GM12878 (cell line): ENCODE results near the gene NFASC. TPM values are rescaled to one million over a fixed set of nuclear protein-coding genes. Genes with fewer than 3 reads are reported as not detected.

Experiments
- ATAC-seq: fragments of 200-7000 bp; cut with Tn5 transposase; 3 replicates; pipeline ENCODE4 v1.9.1; 2020; ENCODE audit warnings: mild to moderate bottlenecking, moderate library complexity
- BruUV-seq: library from RNA; stranded (reverse); fragments of 400-500 nt; replicated peaks from 2 replicates; lab custom pipeline; 2021; lab: Mats Ljungman, UMichigan
- CTCF ChIA-PET: fragments of 300-600 bp; sonication (Branson Sonifier 250); formaldehyde crosslinking; extraction: SDS; loops from one replicate; lab custom pipeline; 2021; ENCODE audit warnings: inconsistent platforms; lab: Yijun Ruan, JAX
- POLR2A ChIA-PET: fragments of 350-600 bp; formaldehyde crosslinking; extraction: SDS; loops from one replicate; lab custom pipeline; 2021; ENCODE audit warnings: inconsistent platforms; lab: Charles Lee
- RAD21 ChIA-PET: fragments of 300-600 bp; sonication (Branson Sonifier 250); formaldehyde crosslinking; loops from one replicate; lab custom pipeline; 2023; ENCODE audit warnings: antibody characterized with exemption; ENCODE audit not compliant: unreplicated experiment; lab: Charles Lee
- SMC1A ChIA-PET: fragments of 300-600 bp; sonication (Branson Sonifier 250); formaldehyde crosslinking; loops from one replicate; lab custom pipeline; 2023; ENCODE audit not compliant: unreplicated experiment, uncharacterized antibody; lab: Charles Lee
- DNase-seq: peaks from one replicate; pipeline ENCODE4 v3.0.0-alpha.2; 2011; ENCODE audit warnings: low read depth, low spot score
- FAIRE-seq: peaks from 3 replicates; lab custom pipeline; 2011; peaks lifted over from hg19 to GRCh38; lab: Jason Lieb, UNC
- H2AFZ ChIP-seq: 2 replicates; pipeline ENCODE4 v1.6.0; 2011; ENCODE audit warnings: low read depth, low read length, control low read depth; ENCODE audit not compliant: control insufficient read depth
- H3K27ac ChIP-seq: 2 replicates; pipeline ENCODE4 v1.5.1; 2011; ENCODE audit warnings: control low read depth; ENCODE audit not compliant: control insufficient read depth, insufficient read depth
- H3K27me3 ChIP-seq, 2 experiments: replicated peaks in 1 of 2; 2 replicates each; pipeline versions ENCODE4 v1.6.0 to v1.6.1; 2011; ENCODE audit warnings: low read length in 1 of 2; ENCODE audit not compliant: control insufficient read depth in 2 of 2, insufficient read depth in 2 of 2
- H3K36me3 ChIP-seq, 2 experiments: 2 replicates each; pipeline ENCODE4 v1.5.1; 2011; ENCODE audit warnings: low read length in 1 of 2; ENCODE audit not compliant: control insufficient read depth in 2 of 2, insufficient read depth in 2 of 2
- H3K4me1 ChIP-seq: 2 replicates; pipeline ENCODE4 v1.6.1; 2011; ENCODE audit warnings: mild to moderate bottlenecking, low read length, moderate library complexity, mixed read lengths; ENCODE audit not compliant: control insufficient read depth, insufficient read depth
- H3K4me2 ChIP-seq: 2 replicates; pipeline ENCODE4 v1.6.0; 2011; ENCODE audit warnings: control low read depth; ENCODE audit not compliant: control insufficient read depth, insufficient read depth
- H3K4me3 ChIP-seq: fragments of 200-600 bp; sonication (generic); 2 replicates; pipeline ENCODE4 v1.5.1; 2016
- H3K79me2 ChIP-seq: 2 replicates; pipeline ENCODE4 v1.6.0; 2011; ENCODE audit warnings: low read length; ENCODE audit not compliant: control insufficient read depth, insufficient read depth
- H3K9ac ChIP-seq: 2 replicates; pipeline ENCODE4 v1.8.0; 2011; ENCODE audit warnings: low read length, control low read depth, mixed read lengths; ENCODE audit not compliant: control insufficient read depth, insufficient read depth
- H3K9me3 ChIP-seq: replicated peaks from 3 replicates; pipeline ENCODE4 v1.5.1; 2011; ENCODE audit warnings: mild to moderate bottlenecking, low read length; ENCODE audit not compliant: control insufficient read depth, insufficient read depth
- H4K20me1 ChIP-seq: 2 replicates; pipeline ENCODE4 v1.6.0; 2011; ENCODE audit not compliant: control insufficient read depth, insufficient read depth
- ESRRA ChIP-seq: IDR thresholded peaks from 2 replicates; pipeline ENCODE4 v1.6.1; 2012; ENCODE audit warnings: mild to moderate bottlenecking, low read length, improper control_type of control experiment
- KDM1A ChIP-seq: fragments of 200-600 bp; sonication (generic); IDR thresholded peaks from 2 replicates; pipeline ENCODE4 v1.6.1; 2016; ENCODE audit warnings: borderline replicate concordance
- MEF2B ChIP-seq: fragments of 450-650 bp; IDR thresholded peaks from 2 replicates; pipeline ENCODE4 v1.6.1; 2018; ENCODE audit warnings: mild to moderate bottlenecking, moderate library complexity; ENCODE audit not compliant: partially characterized antibody, poor library complexity, severe bottlenecking
- NBN ChIP-seq: fragments of 450-650 bp; IDR thresholded peaks from 2 replicates; pipeline ENCODE4 v1.6.1; 2016
- NFYA ChIP-seq: IDR thresholded peaks from 2 replicates; pipeline ENCODE4 v1.6.1; 2011; ENCODE audit warnings: low read depth, mild to moderate bottlenecking, low read length, improper control_type of control experiment, borderline replicate concordance
- PAX8 ChIP-seq: fragments of 450-650 bp; IDR thresholded peaks from 2 replicates; pipeline ENCODE4 v1.6.1; 2017; ENCODE audit warnings: mild to moderate bottlenecking, moderate library complexity
- SPI1 ChIP-seq: IDR thresholded peaks from 2 replicates; pipeline ENCODE4 v1.6.1; 2011; ENCODE audit warnings: low read depth, mild to moderate bottlenecking, low read length, moderate library complexity, borderline replicate concordance; ENCODE audit not compliant: insufficient read depth
- WRNIP1 ChIP-seq: IDR thresholded peaks from 2 replicates; pipeline ENCODE4 v1.6.1; 2011; ENCODE audit warnings: low read depth, low read length, improper control_type of control experiment, borderline replicate concordance
- ZNF217 ChIP-seq: fragments of 450-650 bp; IDR thresholded peaks from 2 replicates; pipeline ENCODE4 v1.6.1; 2017; ENCODE audit warnings: antibody characterized with exemption, mild to moderate bottlenecking
- ZZZ3 ChIP-seq: IDR thresholded peaks from 2 replicates; pipeline ENCODE4 v1.6.1; 2011; ENCODE audit warnings: low read depth; ENCODE audit not compliant: control insufficient read depth, insufficient read length
- WGBS: methylation state at CpG from one replicate; pipeline ENCODE4 v1.1.6; 2016; ENCODE audit warnings: low lambda C conversion rate; ENCODE audit not compliant: insufficient replicate concordance, insufficient coverage; ENCODE audit errors: missing lambda C conversion rate; 5-methylcytosine and 5-hydroxymethylcytosine counted together
- in situ Hi-C: fragments of 300-500 bp; cut with MboI; formaldehyde crosslinking; loops from 9 replicates; pipeline ENCODE4 v1.14.3; 2018; ENCODE audit warnings: mixed read lengths
- intact Hi-C: fragments of 100-400 bp; cut with micrococcal nuclease; formaldehyde crosslinking; loops from one replicate; pipeline ENCODE4 v1.14.2; 2022; ENCODE audit not compliant: unreplicated experiment
- polyA plus RNA-seq, 11 experiments: library from polyadenylated mRNA; depleted of rRNA in 4 of 11; unstranded in 6 of 11; stranded (reverse) in 5 of 11; fragments of >200 nt; fragmentation: Nextera tagmentation in 4 of 11; fragmentation: Illumina TruSeq in 1 of 11; extraction: Ambion mirVana in 4 of 11; extraction: Trizol in 1 of 11; gene quantifications; 1 replicate in 1 of 11; 2 replicates in 10 of 11; pipeline versions ENCODE4 v1.2.1 to v1.2.3, GENCODE V29; 2011 to 2016; ENCODE audit warnings: inconsistent platforms in 2 of 11, missing spikeins in 2 of 11, low read depth in 1 of 11
- total RNA-seq, 4 experiments: library from RNA; depleted of rRNA in 3 of 4; stranded (reverse); fragments of >200 nt in 3 of 4; fragmentation: Illumina TruSeq in 1 of 4; extraction: Trizol in 1 of 4; gene quantifications; 2 replicates each; pipeline versions ENCODE4 v1.2.1 to v1.2.3, GENCODE V29; 2013 to 2021
- TF ChIP-seq, protein P1 (sequence below), 3 experiments: IDR thresholded peaks in 2 of 3; conservative IDR thresholded peaks in 1 of 3; 2 replicates each; pipeline ENCODE4 v1.5.1; 2011; ENCODE audit warnings: low read depth in 3 of 3, low read length in 3 of 3, mild to moderate bottlenecking in 3 of 3, control low read depth in 2 of 3, moderate library complexity in 2 of 3, inconsistent platforms in 1 of 3, mixed read lengths in 1 of 3; ENCODE audit not compliant: control insufficient read depth in 2 of 3, insufficient read depth in 1 of 3; ENCODE audit errors: extremely low read depth in 1 of 3
- TF ChIP-seq, protein P2 (sequence below): fragments of 450-650 bp; formaldehyde crosslinking; IDR thresholded peaks from 2 replicates; pipeline ENCODE4 v1.4.0; 2022; ENCODE audit warnings: mild to moderate bottlenecking, moderate library complexity

NFASC gene
- total and polyA plus RNA-seq, 10 of the 15 experiments (the other 5 are each of a cell fraction or from before 2014, with no cell fraction given) = 0.04 to 0.31 (median 0.12) TPM; not detected in 4

DNA sequence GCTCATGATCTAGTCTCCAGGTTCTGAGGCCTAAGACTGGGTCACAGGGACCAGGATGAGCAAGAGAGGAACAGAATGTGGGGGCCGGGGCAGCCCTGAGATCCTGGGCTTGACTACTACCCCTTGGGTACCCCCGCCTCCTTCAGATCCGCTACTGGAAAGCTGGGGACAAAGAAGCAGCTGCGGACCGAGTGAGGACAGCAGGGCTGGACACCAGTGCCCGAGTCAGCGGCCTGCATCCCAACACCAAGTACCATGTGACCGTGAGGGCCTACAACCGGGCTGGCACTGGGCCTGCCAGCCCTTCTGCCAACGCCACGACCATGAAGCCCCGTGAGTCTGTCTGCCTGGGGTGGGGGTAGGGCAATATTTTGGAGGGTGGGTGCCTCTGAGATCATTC, 201.1 kb downstream of the NFASC start:
- Histone ChIP-seq H3K27ac (no peak overlapping the region), H3K36me3 (no peaks in the 10 kb centered on the region), H3K27me3 (no peaks in the 10 kb centered on the region), H3K4me3 (no peak overlapping the region), H3K4me1 (no peaks in the 10 kb centered on the region), H4K20me1 (no peaks in the 10 kb centered on the region), H3K79me2 (no peaks in the 10 kb centered on the region), H3K4me2 (no peak overlapping the region), H2AFZ (no peak overlapping the region), H3K9me3 (no peaks in the 10 kb centered on the region), H3K9ac (no peak overlapping the region)
- ChIA-PET RAD21 (interaction anchor here (0.6 to 1.1 kb wide), 2 partner anchors 10 to 49 kb away, joined by 3 to 4 read pairs (median 3); no protein-coding TSS in a partner anchor), CTCF (interaction anchor here (1.6 to 8.9 kb wide), 2 partner anchors 10 to 185 kb away, joined by 4 to 65 read pairs; no protein-coding TSS in a partner anchor), POLR2A (no interaction called here), SMC1A (interaction anchor here (1.0 kb wide), 1 partner anchor 10 kb away, joined by 3 read pairs; no protein-coding TSS in a partner anchor)
- TF ChIP-seq MEF2B (no peak), PAX8 (no peak)
- WGBS = 50% methylated on average over 12 of the region's 12 CpGs
- intact Hi-C loops (no loop called here), in situ Hi-C loops (no loop called here)
- FAIRE-seq (no peak), ATAC-seq (no peak), DNase-seq (no peak)
- BruUV-seq = no TSS peak

DNA sequence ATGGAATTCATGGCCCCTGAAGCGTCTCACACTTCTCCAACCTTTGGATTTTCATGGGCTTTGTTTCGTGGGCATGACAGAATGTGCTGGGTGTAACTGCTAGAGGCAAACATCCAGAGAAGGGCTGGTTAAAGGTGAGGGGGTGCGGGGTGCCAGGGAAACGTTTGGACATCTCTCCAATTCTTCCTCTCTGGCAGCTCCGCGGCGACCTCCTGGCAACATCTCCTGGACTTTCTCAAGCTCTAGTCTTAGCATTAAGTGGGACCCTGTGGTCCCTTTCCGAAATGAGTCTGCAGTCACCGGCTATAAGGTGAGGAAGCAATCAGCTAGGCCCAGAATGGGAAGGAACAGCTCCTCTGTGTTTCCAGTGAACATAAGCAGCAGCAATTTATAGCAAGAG, 201.6 kb downstream of the NFASC start:
- no peaks in the 10 kb centered on the region for H4K20me1 ChIP-seq
- ChIA-PET SMC1A (interaction anchor here (1.0 kb wide), 1 partner anchor 11 kb away, joined by 3 read pairs; no protein-coding TSS in a partner anchor), RAD21 (interaction anchor here (0.5 to 1.0 kb wide), 4 partner anchors 11 to 184 kb away, joined by 3 read pairs; no protein-coding TSS in a partner anchor), POLR2A (no interaction called here), CTCF (interaction anchor here (1.6 to 8.9 kb wide), 2 partner anchors 10 to 184 kb away, joined by 4 to 65 read pairs; no protein-coding TSS in a partner anchor)
- BruUV-seq = no TSS peak
- no peak overlapping the region for H3K9ac ChIP-seq
- in situ Hi-C loops = no loop called here
- 42% methylated on average over 9 of the region's 9 CpGs for WGBS
- H3K27me3 ChIP-seq = no peaks in the 10 kb centered on the region
- H3K4me1 ChIP-seq = no peaks in the 10 kb centered on the region
- H3K4me2 ChIP-seq = no peak overlapping the region
- intact Hi-C loops = no loop called here
- no peaks in the 10 kb centered on the region for H3K79me2 ChIP-seq
- H3K27ac ChIP-seq = no peak overlapping the region
- H3K9me3 ChIP-seq = no peaks in the 10 kb centered on the region
- no peak for DNase-seq
- no peaks in the 10 kb centered on the region for H3K36me3 ChIP-seq
- no peak overlapping the region for H2AFZ ChIP-seq
- no peak overlapping the region for H3K4me3 ChIP-seq
- ATAC-seq = no peak
- no peak for FAIRE-seq
- no peak for TF ChIP-seq NBN
- no peak for TF ChIP-seq NFYA
- TF ChIP-seq, protein P1, sequence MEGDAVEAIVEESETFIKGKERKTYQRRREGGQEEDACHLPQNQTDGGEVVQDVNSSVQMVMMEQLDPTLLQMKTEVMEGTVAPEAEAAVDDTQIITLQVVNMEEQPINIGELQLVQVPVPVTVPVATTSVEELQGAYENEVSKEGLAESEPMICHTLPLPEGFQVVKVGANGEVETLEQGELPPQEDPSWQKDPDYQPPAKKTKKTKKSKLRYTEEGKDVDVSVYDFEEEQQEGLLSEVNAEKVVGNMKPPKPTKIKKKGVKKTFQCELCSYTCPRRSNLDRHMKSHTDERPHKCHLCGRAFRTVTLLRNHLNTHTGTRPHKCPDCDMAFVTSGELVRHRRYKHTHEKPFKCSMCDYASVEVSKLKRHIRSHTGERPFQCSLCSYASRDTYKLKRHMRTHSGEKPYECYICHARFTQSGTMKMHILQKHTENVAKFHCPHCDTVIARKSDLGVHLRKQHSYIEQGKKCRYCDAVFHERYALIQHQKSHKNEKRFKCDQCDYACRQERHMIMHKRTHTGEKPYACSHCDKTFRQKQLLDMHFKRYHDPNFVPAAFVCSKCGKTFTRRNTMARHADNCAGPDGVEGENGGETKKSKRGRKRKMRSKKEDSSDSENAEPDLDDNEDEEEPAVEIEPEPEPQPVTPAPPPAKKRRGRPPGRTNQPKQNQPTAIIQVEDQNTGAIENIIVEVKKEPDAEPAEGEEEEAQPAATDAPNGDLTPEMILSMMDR (IDR thresholded peaks at IDR 0.05 in 2 of 3, conservative IDR thresholded peaks at IDR 0.05 in 1 of 3; ENCODE audit: control insufficient read depth in 2 of 3, extremely low read depth in 1 of 3, insufficient read depth in 1 of 3, low read depth in 3 of 3, low read length in 3 of 3) = no peak
- no peak for TF ChIP-seq SPI1
- TF ChIP-seq ZZZ3 = no peak
- TF ChIP-seq ESRRA = no peak
- no peak for TF ChIP-seq WRNIP1
- TF ChIP-seq, protein P2, sequence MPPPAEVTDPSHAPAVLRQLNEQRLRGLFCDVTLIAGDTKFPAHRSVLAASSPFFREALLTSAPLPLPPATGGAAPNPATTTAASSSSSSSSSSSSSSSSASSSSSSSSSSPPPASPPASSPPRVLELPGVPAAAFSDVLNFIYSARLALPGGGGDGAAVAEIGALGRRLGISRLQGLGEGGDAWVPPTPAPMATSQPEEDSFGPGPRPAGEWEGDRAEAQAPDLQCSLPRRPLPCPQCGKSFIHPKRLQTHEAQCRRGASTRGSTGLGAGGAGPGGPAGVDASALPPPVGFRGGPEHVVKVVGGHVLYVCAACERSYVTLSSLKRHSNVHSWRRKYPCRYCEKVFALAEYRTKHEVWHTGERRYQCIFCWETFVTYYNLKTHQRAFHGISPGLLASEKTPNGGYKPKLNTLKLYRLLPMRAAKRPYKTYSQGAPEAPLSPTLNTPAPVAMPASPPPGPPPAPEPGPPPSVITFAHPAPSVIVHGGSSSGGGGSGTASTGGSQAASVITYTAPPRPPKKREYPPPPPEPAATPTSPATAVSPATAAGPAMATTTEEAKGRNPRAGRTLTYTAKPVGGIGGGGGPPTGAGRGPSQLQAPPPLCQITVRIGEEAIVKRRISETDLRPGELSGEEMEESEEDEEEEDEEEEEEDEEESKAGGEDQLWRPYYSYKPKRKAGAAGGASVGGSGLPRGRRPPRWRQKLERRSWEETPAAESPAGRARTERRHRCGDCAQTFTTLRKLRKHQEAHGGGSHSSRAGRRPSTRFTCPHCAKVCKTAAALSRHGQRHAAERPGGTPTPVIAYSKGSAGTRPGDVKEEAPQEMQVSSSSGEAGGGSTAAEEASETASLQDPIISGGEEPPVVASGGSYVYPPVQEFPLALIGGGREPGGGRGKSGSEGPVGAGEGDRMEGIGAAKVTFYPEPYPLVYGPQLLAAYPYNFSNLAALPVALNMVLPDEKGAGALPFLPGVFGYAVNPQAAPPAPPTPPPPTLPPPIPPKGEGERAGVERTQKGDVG = no peak
- TF ChIP-seq ZNF217 = no peak
- no peak for TF ChIP-seq KDM1A
